HG02588 (cell line): Measurements from ENCODE around the gene DKKL1.

ENCODE experiments used
- ATAC-seq: cut with Tn5 transposase; IDR thresholded peaks from one replicate; pipeline ENCODE4 v1.9.1; 2021; ENCODE audit warnings: mild to moderate bottlenecking, moderate library complexity; ENCODE audit not compliant: unreplicated experiment

DKKL1 gene

GRCh38 chr19:49337267-49338022 is 26.2 kb upstream of the DKKL1 start:
- no peak for ATAC-seq

- ATAC-seq, result no peak
These were observed 25.5 kb upstream of the DKKL1 start for GRCh38 chr19:49338023-49338677.

- ATAC-seq, result no peak
These were observed 24.9 kb upstream of the DKKL1 start for GRCh38 chr19:49338691-49339300.

GRCh38 chr19:49339301-49340068 is 24.2 kb upstream of the DKKL1 start:
- ATAC-seq, result no peak

- ATAC-seq, result peak; percentile 52
These were observed 23.4 kb upstream of the DKKL1 start for GRCh38 chr19:49340069-49340864.

- ATAC-seq, result no peak
These were observed 22.6 kb upstream of the DKKL1 start for GRCh38 chr19:49340865-49341718.

- no peak for ATAC-seq
These were observed 21.4 kb upstream of the DKKL1 start for GRCh38 chr19:49342291-49342721.

- no peak for ATAC-seq
These were observed 20.6 kb upstream of the DKKL1 start for GRCh38 chr19:49343123-49343522.

GRCh38 chr19:49344505-49345423 is 18.9 kb upstream of the DKKL1 start:
- no peak for ATAC-seq

GRCh38 chr19:49347191-49347590 is 16.5 kb upstream of the DKKL1 start:
- ATAC-seq, result no peak

GRCh38 chr19:49347835-49348234 is 15.8 kb upstream of the DKKL1 start:
- no peak for ATAC-seq

GRCh38 chr19:49348305-49349189 is 15.1 kb upstream of the DKKL1 start:
- no peak for ATAC-seq

GRCh38 chr19:49349567-49349966 is 14.1 kb upstream of the DKKL1 start:
- no peak for ATAC-seq

GRCh38 chr19:49355909-49356353 is 7.7 kb upstream of the DKKL1 start:
- ATAC-seq, result no peak

GRCh38 chr19:49356382-49356781 is 7.3 kb upstream of the DKKL1 start:
- no peak for ATAC-seq

GRCh38 chr19:49357186-49357585 is 6.5 kb upstream of the DKKL1 start:
- ATAC-seq, result no peak
